ENCODE results near the gene TNRC18.
A peak's percentile ranks its signal among the peaks of the same experiment; 100 is the strongest.

TNRC18 gene

GRCh38 chr7:5403442-5403841 is 20.2 kb downstream of the TNRC18 start:
- DNase-seq (ENCODE audit: low read depth) = no peak

GRCh38 chr7:5397736-5398135 is 25.9 kb downstream of the TNRC18 start:
- DNase-seq (ENCODE audit: low read depth) = no peak

GRCh38 chr7:5396999-5397663 is 26.5 kb downstream of the TNRC18 start:
- peak; percentile 74 for DNase-seq (ENCODE audit: low read depth)

DNA sequence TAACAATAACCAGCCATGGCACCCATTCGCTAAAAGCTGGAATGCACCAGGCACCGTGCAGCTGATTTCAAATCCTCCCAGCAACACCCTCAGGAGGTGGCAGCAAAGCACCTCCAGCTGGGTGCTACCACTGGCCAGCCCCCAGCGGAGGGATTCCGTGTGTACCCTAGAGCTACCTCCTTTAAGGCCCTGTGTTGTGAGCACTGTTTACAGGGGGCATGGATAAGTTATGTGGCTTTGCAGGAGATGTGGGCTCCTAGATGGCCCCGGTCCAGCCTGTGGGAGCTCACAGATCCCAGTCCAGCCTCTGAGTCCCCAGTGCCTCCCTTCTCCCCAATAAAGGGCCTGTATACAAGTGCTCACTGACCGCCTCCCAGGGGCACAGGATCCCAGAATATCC is 27.1 kb downstream of the TNRC18 start:
- peak; percentile 37 for DNase-seq (ENCODE audit: low read depth)

GRCh38 chr7:5395246-5395645 is 28.4 kb downstream of the TNRC18 start:
- no peak for DNase-seq (ENCODE audit: low read depth)

DNA sequence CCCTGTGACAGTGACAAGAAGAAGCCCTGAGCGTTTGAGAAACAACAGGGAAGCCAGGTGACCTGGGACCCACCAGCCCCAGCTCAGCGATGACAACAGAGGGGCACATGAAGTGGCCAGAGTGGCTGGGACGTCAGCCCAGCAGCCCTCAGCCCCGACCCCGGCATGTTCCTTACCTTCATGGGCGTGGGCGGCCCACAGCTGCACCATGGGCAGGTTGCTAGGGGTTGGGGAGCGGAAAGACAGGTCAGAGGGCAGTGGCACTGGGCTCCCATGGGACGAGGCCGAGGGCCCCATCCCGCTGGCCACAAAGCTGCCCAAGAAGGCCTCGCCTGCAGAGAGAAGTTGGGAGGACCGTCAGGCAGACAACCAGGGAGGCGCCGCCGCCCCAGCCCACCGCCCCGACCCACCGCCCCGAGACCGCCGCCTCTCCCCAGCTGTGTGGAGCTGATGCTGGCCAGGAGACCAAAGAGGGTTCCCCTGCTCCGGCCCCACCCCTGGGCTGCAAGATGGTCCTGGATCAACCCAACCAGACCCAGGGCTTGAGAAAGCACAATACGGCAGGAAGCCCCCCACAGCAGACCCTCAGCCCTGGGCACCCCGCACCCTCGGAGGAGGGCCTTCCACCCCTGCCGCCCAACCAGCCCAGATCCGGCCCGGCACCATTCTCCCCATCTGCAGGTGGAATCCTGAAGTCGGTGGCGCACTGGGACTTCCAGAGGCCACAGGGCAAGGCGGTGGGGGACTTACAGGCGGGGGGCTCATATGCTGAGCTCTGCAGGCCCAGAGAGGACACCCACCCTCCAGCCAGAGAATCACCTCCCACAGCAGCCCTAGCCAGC is 29.1 kb downstream of the TNRC18 start:
- DNase-seq (ENCODE audit: low read depth) = no peak

- DNase-seq (ENCODE audit: low read depth) = no peak
Measured at GRCh38 chr7:5393748-5394147, 29.9 kb downstream of the TNRC18 start.

DNA sequence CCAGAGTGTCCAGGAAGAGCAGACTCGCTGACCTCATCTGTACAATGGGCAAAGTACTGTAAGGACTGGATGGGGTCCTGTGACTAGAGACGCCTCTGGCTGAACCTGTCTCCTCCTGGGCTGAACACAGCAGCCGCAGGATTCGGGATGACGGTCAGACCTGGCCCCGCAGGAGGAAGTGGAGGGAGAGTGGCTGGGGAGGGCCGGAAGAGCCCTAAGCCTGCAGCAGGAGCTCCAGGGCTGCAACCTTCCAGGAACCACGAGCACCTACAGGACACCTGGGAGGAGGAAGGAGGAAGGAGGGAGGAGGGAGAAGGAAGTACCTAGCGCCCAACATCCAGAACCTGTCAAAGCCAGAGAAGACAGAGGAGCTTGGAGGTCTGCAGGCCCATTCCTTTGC is 30.3 kb downstream of the TNRC18 start:
- no peak for DNase-seq (ENCODE audit: low read depth)

GRCh38 chr7:5390918-5391317 is 32.7 kb downstream of the TNRC18 start:
- no peak for DNase-seq (ENCODE audit: low read depth)

- no peak for DNase-seq (ENCODE audit: low read depth)
Measured at GRCh38 chr7:5388905-5389433, 34.7 kb downstream of the TNRC18 start.

- DNase-seq (ENCODE audit: low read depth) = no peak
Measured at GRCh38 chr7:5388273-5388901, 35.2 kb downstream of the TNRC18 start.

- no peak for DNase-seq (ENCODE audit: low read depth)
Measured at GRCh38 chr7:5387711-5388245, 35.9 kb downstream of the TNRC18 start.

DNA sequence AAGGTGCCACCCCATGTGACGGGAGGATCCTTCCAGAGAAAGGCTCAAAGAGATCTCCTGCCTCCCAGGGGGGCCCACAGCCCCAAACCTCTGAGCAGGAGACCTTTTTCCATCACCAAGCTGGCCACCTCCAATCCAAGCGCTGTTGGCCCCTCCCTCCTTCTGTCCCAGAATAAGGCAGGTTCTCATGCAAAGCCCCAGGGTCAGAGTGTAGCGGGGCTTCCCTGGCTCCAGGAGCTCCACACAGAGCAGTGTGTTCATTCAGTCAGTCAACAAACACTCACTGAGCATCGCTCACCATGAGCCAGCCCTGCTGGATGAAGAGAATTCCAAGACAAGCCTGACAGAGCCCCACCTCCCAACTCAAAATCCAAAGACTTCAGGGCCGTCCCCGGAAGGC is 39.0 kb downstream of the TNRC18 start:
- no peak for DNase-seq (ENCODE audit: low read depth)

GRCh38 chr7:5383314-5384098 is 40.1 kb downstream of the TNRC18 start:
- no peak for DNase-seq (ENCODE audit: low read depth)

GRCh38 chr7:5382281-5382892 is 41.2 kb downstream of the TNRC18 start:
- DNase-seq (ENCODE audit: low read depth) = no peak

- no peak for DNase-seq (ENCODE audit: low read depth)
Measured at GRCh38 chr7:5381071-5381772, 42.4 kb downstream of the TNRC18 start.

DNA sequence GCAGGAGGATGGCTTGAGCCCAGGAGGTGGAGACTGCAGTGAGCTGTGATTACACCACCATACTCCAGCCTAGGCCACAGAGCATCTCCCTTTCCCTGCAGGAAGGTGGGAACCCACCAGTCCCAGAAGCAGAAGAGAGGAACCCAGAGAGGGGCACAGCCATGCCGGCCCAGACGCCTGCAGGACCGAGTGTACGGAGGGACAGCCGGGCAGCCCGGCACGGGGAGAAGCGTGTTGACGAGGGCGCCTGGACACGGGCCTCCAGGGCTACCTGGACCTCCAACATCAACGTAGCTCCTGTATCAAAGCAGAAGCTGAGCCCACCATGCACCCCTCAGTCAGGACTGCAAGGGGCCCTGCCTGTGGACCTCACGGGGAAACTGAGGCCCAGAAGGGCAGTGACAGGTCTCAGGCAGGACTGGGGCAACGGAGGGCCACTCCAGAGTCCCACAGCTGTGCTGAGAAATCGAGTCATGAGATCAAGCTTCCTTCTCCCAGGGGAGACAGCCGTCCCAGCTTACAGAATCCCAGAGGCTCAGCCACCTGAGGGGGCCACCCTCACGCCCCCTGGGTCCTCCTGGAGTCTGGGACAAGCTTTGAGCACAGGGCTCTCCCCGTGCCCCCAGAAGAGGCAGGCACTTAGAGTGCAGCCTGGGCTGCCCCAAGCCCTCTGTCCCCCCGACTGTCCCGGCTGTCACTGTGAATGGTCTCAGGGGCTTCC is 43.1 kb downstream of the TNRC18 start:
- DNase-seq (ENCODE audit: low read depth) = no peak

GRCh38 chr7:5379546-5379945 is 44.1 kb downstream of the TNRC18 start:
- DNase-seq (ENCODE audit: low read depth) = no peak

DNA sequence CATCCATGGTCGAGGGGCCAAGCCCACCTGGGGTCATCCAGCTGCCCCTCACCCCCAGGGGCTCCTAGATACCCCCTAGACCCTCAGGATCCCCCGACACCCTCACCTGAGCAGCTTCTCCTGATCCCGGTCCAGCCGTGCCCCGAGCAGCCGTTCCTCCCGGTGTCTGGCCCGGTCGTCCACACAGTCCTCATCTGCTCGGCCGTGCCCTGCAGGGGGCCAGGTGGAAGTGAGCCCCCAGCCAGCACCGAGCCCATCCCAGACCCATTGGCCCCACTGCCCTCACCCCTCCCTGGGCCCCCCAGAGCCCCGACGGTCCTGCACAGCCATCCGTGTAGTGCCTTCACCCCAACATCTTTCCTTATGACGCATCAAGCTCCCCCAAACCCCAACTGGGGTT is 45.8 kb downstream of the TNRC18 start:
- no peak for DNase-seq (ENCODE audit: low read depth)

DNA sequence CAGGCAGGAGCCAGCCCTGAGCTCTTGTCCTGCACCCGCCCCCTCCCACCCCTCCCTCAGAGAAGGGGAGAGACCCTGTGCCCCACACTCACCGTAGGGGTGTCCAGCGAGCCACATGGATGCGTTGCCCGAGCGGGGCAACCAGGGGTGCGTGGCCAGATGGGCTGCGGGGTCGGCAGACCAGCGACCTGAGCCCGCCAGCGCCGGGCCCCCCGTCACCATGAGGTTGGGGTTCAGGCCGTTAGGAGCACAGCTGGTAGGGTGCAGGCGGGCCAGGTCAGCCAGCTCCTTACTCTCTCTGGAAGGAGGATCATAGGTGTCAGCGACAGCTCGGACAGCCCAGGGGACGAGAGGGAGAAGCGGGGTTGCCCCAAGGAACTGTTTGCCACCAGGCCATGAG is 46.4 kb downstream of the TNRC18 start:
- no peak for DNase-seq (ENCODE audit: low read depth)

All from stimulated activated CD4-positive, alpha-beta T cell treated with anti-CD3 and anti-CD28 coated beads, Interleukin-2, amount 100 ng/mL, for 4 hours (primary cell).